GM18858 (cell line): ENCODE data around the gene RAB28.
A peak's percentile ranks its signal among the peaks of the same experiment; 100 is the strongest.

Experiments
- ATAC-seq: cut with Tn5 transposase; IDR thresholded peaks from one replicate; pipeline ENCODE4 v1.9.1; 2021; ENCODE audit not compliant: unreplicated experiment

Gene RAB28

DNA sequence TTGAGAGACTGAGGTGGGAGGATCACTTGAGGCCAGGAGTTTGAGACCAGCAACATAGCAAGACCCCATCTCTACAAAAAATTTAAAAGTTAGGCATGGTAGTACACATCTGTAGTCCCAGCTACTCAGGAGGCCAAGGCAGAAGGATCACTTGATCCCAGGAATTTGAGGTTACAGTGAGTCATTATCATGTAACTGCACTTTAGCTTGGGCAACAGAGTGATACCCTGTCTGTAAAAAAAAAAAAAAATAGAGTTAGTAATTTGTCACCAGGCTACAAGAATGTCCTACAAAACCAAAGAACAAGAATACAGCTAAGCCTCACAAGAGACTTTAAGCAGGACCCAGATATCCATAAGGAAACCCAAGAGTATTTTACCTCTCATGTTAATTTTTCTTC lies 27.0 kb upstream of the RAB28 start:
- no peak for ATAC-seq

- no peak for ATAC-seq
Observed at GRCh38 chr4:13509442-13509841, 25.3 kb upstream of the RAB28 start.

DNA sequence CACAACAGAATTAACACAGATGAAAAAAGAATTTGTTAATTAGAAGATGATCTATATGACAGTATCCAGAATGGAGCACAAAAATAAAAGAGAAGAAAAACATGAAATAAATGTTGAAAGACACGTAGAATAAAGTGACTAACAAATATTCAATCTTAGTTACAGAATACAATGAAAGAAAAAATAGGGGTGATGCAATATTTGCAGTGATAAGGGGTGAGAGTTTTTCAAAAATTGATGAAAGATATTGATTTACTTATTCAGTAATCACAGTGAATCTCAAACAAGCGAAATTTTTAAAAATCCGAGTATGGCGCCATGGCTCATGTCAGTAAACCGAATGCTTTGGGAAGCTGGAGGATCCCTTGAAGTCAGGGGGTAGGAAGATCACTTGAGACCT lies 20.2 kb upstream of the RAB28 start:
- ATAC-seq = no peak

DNA sequence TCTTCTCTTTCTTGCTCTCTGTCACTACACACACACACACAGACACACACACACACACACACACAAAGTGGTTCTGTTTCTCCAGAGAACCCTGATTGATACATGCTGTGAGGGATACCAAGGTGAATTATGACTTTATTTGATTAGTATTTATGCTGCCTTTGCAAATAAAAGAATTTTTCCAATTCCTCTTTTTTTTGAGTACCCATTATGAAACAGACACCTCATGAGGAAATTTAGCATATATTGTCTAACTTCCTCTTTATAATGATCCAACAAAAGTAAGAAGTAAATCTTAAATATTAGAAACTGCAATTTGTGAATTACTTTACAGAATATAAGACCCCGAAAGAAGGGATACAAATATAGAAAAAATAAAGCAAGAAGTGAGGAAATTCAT lies 14.3 kb upstream of the RAB28 start:
- ATAC-seq = no peak

DNA sequence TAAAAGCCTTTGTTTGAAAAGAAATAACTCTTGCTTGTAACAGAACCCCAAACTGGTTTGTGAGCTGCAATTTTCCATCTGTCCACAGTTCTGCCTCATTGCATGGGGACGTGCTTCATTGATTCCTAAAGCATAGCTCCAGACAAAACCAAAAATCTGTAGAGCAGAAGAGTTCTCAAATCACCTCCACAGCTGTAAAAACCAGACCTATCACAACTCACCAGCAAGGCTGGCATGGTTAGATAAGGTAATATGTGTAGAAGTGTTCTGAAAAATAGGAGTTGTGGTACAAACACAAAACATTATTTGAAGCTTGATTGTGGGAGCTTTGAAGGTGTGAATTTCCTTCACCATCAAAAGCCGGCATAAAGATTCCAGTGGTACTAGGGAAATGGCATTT lies 12.5 kb upstream of the RAB28 start:
- no peak for ATAC-seq

DNA sequence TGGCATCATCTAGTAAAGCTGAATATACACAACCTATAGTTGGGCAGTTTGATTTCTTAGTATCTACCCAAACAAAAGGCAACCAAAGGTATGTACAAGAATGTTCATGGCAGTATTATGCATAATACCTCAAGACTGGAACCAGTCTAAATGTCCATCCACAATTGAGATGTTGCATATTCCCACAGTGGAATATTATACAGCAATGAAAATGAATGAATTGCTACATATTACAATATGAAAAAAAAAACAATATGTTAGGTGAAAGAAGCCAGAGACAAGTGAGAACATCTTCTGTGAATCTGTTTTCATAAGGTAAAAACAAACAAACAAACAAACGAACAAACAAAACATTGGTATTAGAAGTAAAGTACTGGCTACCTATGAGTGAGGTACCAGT lies 11.6 kb upstream of the RAB28 start:
- ATAC-seq = no peak

- ATAC-seq = no peak
Observed at GRCh38 chr4:13493793-13494192, 9.7 kb upstream of the RAB28 start.

DNA sequence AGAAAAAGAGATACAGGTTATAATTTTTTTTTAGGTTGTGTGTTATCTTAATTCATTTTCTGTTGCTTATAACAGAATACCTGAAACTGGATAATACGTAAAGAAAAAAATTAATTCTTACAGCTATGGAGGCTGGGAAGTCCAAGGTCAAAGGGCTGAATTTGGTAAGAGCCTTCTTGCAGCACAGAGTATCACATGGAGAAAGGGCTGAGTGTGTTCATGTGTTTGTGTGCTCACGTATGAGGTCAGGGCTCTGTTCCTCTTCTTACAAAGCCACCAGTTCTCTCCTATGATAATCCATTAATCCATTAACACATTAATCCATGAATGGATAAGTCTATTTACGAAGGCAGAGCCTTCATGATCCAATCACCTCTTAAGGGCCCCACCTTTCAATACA lies 8.6 kb upstream of the RAB28 start:
- ATAC-seq = no peak

DNA sequence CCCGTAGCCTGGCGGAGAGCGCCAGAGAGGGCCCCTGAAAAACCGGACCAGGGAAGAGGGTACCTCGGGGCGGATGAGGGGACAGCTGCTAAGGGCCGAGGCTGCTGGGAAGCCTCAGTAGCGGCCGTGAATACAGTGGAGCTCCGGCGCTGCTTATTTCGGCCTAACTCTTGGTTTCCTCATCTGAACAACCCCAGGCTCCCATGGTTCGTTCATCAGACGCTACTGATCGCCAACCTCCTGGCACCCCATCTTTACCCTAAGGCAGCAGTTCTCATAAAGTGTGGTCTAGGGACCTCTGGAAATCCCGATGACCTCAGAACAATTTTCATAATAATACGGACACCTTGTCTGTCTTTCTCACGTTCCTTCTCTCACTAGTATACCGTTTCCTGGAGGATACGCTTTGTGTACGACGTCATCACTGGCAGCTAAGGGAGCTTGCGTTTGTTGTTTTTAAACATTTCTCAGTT lies 645 bp upstream of the RAB28 start:
- peak; percentile 31 for ATAC-seq

DNA sequence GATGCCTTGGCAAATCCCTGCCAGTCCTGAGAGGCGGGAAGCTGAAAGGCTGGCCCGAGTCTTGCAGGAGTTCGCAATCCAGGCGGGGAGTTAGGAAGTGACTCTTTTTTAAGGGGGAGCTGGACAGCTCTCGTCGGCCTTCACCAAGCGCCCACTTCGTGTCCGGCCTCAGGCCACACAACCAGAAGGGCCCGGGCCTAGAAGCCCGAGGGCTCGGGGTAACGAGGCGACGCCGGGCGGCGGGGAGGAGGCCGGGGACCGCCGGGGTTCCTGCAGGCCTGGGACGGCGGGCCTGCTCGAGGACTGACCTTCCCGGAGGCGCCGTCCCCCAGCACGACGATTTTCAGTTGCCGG lies 395 bp downstream of the RAB28 start:
- peak; percentile 8 for ATAC-seq

- ATAC-seq = peak; percentile 2
Observed at GRCh38 chr4:13483136-13483767, 888 bp downstream of the RAB28 start.

DNA sequence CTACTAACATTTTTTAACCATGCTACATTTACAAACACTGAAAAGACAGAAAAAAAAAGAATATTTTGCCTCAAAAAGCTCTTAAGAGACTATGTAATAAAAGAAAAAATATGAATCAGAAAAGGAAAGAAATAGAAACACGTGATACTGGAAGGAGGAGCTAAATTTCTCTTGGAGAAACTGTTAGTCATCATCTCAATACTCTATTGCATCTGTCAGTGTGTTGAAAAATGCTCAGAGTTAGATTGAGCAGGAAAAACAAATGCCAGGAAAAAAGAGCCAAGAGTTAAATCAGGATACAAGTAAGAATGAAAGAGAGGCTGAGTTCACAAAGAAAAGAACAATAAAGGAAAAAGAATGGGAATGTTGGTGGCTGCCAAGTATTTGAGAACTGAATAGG lies 2.6 kb downstream of the RAB28 start:
- no peak for ATAC-seq

GRCh38 chr4:13478707-13479106 lies 5.4 kb downstream of the RAB28 start:
- ATAC-seq = no peak

DNA sequence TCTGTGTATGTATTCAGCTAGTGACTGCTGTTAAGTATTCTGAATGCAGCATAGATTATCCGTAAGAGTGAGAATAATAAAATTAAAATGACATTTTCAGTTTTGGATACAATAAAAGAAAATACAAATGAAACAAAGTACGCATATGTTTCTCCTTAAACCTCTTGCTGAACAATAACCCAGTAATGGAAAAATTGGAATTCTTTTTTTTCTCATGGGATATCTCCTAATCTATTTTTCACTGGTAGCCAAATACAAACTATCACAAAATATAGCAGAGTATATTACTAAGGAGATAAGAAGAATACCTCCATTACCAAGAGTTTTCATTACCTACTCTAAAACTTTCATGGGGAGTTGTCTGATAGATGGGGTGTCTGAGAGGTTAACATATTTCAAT lies 6.0 kb downstream of the RAB28 start:
- ATAC-seq = no peak

DNA sequence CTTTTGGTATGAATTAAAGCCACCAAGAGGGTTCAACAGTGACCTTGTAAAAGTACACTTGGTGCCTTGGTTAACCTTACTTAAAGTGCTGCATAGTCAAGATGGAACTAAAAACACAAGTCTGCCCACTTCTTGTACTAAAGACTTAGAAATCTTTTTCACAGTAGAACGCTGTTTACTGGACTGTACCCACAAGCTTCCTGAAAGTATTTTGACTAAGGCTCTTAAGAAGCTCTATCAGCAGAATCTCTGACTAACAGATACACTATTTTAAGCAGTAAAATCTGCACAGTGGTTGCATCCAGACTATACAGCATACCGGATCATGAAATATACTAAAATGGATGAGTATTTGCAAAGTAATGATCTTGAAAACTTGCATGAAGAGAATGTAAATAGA lies 7.2 kb downstream of the RAB28 start:
- peak; percentile 78 for ATAC-seq

GRCh38 chr4:13476152-13476551 lies 8.0 kb downstream of the RAB28 start:
- ATAC-seq = no peak

GRCh38 chr4:13471400-13471799 lies 12.7 kb downstream of the RAB28 start:
- ATAC-seq = no peak

GRCh38 chr4:13470379-13470778 lies 13.8 kb downstream of the RAB28 start:
- peak; percentile 71 for ATAC-seq

GRCh38 chr4:13464973-13465372 lies 19.2 kb downstream of the RAB28 start:
- ATAC-seq = no peak

DNA sequence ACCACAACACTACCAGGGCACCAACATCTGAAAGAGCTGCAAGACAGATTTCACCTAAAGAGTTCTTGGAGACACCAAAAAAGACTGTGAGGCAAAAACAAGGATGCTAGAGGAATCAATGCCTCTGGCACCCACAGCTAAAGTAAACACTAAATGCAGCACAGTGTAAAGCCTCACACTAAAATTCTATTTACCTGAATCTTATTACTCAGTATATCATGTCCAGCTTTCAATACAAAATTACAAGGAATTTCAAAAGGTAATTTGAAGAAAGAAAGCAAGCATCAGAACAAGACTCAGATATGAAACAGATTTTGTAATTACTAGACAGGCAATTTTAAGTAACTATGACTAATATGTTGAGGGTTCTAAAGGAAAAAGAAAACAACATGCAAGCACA lies 19.6 kb downstream of the RAB28 start:
- ATAC-seq = no peak

DNA sequence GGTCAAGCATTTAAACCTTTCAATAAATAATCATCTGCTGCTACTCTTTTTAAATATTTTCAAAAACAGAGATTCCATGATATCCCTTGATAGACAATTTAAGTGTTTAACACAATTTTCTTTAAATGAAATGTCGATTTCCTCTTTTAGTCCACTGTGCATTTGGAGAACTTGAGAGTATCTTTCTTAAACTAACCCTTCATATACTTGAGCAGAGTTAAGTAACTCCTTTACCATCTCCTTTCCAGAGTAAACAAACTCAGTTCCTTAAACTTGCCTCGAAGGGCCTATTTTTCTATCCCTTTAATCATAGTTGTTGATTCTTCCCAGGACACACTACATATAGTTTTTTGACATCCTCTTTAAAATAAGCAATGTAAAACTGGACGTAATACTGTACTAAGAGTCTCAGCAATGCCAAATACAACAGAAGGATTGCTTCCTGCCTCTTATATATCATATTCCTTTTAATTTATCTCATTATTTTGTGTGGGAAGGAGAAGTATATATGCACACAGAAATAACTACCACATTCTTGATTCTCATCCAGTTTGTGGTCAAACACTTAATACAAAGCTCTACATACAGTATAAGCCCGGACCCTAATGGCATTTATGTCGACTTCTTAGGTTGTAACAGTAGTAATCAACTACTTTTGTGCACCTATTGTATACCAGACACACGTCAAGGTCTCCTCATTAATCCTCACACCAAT lies 22.8 kb downstream of the RAB28 start:
- ATAC-seq = no peak

- ATAC-seq = no peak
Observed at GRCh38 chr4:13455411-13455810, 28.7 kb downstream of the RAB28 start.

DNA sequence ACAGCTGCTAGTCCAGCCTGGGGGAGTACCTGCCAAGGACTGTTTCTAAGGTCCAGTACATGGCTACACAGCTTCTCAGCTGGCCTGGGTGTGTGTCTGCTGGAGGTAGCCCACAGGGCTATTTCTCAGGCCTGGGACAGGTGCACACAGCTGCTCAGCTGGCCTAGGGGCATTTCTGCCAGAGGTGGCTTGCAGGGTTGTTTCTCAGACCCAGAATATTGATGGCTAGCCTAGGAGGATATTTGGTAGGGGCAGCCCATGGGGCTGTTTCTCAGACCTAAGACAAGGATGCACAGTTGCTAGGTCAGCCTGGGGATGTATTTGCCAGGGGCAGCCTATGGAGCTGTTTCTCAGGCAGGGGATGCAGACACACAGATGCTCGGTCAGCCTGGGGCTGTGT lies 29.4 kb downstream of the RAB28 start:
- ATAC-seq = no peak
